CD14-positive monocyte (primary cell): ENCODE results near the gene GFRA4. TPM values are rescaled to one million over a fixed set of nuclear protein-coding genes. Genes with fewer than 3 reads are reported as not detected.
A peak's percentile ranks its signal among the peaks of the same experiment; 100 is the strongest.

Experiments
- DNase-seq, 3 donors: peaks; one replicate each; pipeline ENCODE4 v3.0.0-alpha.2; 2011 to 2022
- H2AFZ ChIP-seq: 2 replicates; pipeline ENCODE4 v1.6.0; 2012; ENCODE audit warnings: mild to moderate bottlenecking, low read depth, low read length, inconsistent platforms; ENCODE audit not compliant: insufficient read depth, poor library complexity, severe bottlenecking
- H3K27ac ChIP-seq, 2 donors: 1 replicate in 1 of 2; 2 replicates in 1 of 2; pipeline ENCODE4 v1.5.1; 2012 to 2013; ENCODE audit warnings: low read length in 2 of 2, control low read depth in 1 of 2, inconsistent platforms in 1 of 2, low read depth in 1 of 2, mild to moderate bottlenecking in 1 of 2
- H3K27me3 ChIP-seq, 2 donors: one replicate each; pipeline versions ENCODE4 v1.6.0 to v1.6.1; 2011 to 2013; ENCODE audit warnings: low read length in 2 of 2; ENCODE audit not compliant: control insufficient read depth in 2 of 2, insufficient read depth in 2 of 2
- H3K36me3 ChIP-seq, 2 donors: replicated peaks in 1 of 2; 1 replicate in 1 of 2; 2 replicates in 1 of 2; pipeline versions ENCODE4 v1.5.1 to v1.6.1; 2012 to 2013; ENCODE audit warnings: low read length in 2 of 2, control low read depth in 1 of 2, inconsistent platforms in 1 of 2, mild to moderate bottlenecking in 1 of 2; ENCODE audit not compliant: insufficient read depth in 2 of 2, control insufficient read depth in 1 of 2
- H3K4me1 ChIP-seq, 2 donors: 1 replicate in 1 of 2; 2 replicates in 1 of 2; pipeline versions ENCODE4 v1.5.1 to v1.6.1; 2012 to 2013; ENCODE audit warnings: low read length in 2 of 2, control low read depth in 1 of 2, inconsistent platforms in 1 of 2, mild to moderate bottlenecking in 1 of 2, moderate library complexity in 1 of 2; ENCODE audit not compliant: insufficient read depth in 2 of 2, control insufficient read depth in 1 of 2
- H3K4me2 ChIP-seq: replicated peaks from 2 replicates; pipeline ENCODE3; 2012; ENCODE audit warnings: low read length, moderate library complexity, mild to moderate bottlenecking; ENCODE audit not compliant: poor library complexity, severe bottlenecking; ENCODE audit errors: extremely low read depth
- H3K4me3 ChIP-seq, 3 experiments: fragments of 200-600 bp in 1 of 3; sonication (generic) in 1 of 3; replicated peaks in 1 of 3; 1 replicate in 2 of 3; 2 replicates in 1 of 3; pipeline ENCODE4 v1.5.1; 2011 to 2013; ENCODE audit warnings: low read length in 3 of 3, mild to moderate bottlenecking in 3 of 3, control low read depth in 2 of 3, low read depth in 2 of 3, inconsistent platforms in 1 of 3, moderate library complexity in 1 of 3
- H3K79me2 ChIP-seq: 2 replicates; pipeline ENCODE4 v1.6.0; 2012; ENCODE audit warnings: mild to moderate bottlenecking, control low read depth, inconsistent platforms, low read length, moderate library complexity; ENCODE audit not compliant: insufficient read depth
- H3K9ac ChIP-seq: 2 replicates; pipeline ENCODE4 v1.6.0; 2017; ENCODE audit warnings: low read length, mild to moderate bottlenecking; ENCODE audit not compliant: insufficient read depth, poor library complexity, severe bottlenecking
- H3K9me3 ChIP-seq, 2 donors: replicated peaks in 1 of 2; 1 replicate in 1 of 2; 2 replicates in 1 of 2; pipeline versions ENCODE4 v1.5.1 to v1.6.1; 2012 to 2013; ENCODE audit warnings: low read length in 2 of 2, control low read depth in 1 of 2; ENCODE audit not compliant: control insufficient read depth in 1 of 2, insufficient read depth in 1 of 2
- H4K20me1 ChIP-seq: 2 replicates; pipeline ENCODE4 v1.6.0; 2012; ENCODE audit warnings: mild to moderate bottlenecking, low read length, control low read depth, moderate library complexity; ENCODE audit not compliant: insufficient read depth
- H3K27ac Mint-ChIP-seq, 7 donors: one replicate each; pipeline ENCODE4 v1.8.0; 2020; ENCODE audit warnings: mild to moderate bottlenecking in 7 of 7, mixed read lengths in 7 of 7, moderate library complexity in 6 of 7, inconsistent platforms in 2 of 7
- H3K27me3 Mint-ChIP-seq, 3 donors: one replicate each; pipeline ENCODE4 v1.8.0; 2021 to 2022; ENCODE audit warnings: low read depth in 3 of 3, mild to moderate bottlenecking in 3 of 3, mixed read lengths in 3 of 3, moderate library complexity in 3 of 3, inconsistent platforms in 1 of 3
- H3K36me3 Mint-ChIP-seq, 2 donors: one replicate each; pipeline ENCODE4 v1.8.0; 2020; ENCODE audit warnings: mixed read lengths in 2 of 2, inconsistent platforms in 1 of 2, mild to moderate bottlenecking in 1 of 2
- H3K4me1 Mint-ChIP-seq: one replicate; pipeline ENCODE4 v1.8.0; 2020; ENCODE audit warnings: mild to moderate bottlenecking, mixed read lengths
- H3K4me3 Mint-ChIP-seq, 2 donors: one replicate each; pipeline ENCODE4 v1.8.0; 2020; ENCODE audit warnings: mild to moderate bottlenecking in 2 of 2, mixed read lengths in 2 of 2, moderate library complexity in 1 of 2
- H3K9me3 Mint-ChIP-seq, 7 donors: one replicate each; pipeline ENCODE4 v1.8.0; 2020 to 2022; ENCODE audit warnings: mixed read lengths in 7 of 7, mild to moderate bottlenecking in 6 of 7, moderate library complexity in 6 of 7, inconsistent platforms in 2 of 7
- CTCF ChIP-seq: fragments of 200-600 bp; IDR thresholded peaks from one replicate; pipeline ENCODE4 v1.8.0; 2022; ENCODE audit warnings: antibody characterized with exemption, mild to moderate bottlenecking
- WGBS: methylation state at CpG from one replicate; pipeline ENCODE4 v1.1.5; 2013; ENCODE audit warnings: missing lambda C conversion rate; ENCODE audit not compliant: insufficient coverage; 5-methylcytosine and 5-hydroxymethylcytosine counted together
- intact Hi-C, 2 donors: fragments of 100-400 bp; cut with micrococcal nuclease; formaldehyde crosslinking; loops; one replicate each; pipeline versions ENCODE4 v1.15.0 to v1.15.1; 2023
- polyA plus RNA-seq, 3 donors: library from polyadenylated mRNA; depleted of rRNA in 1 of 3; unstranded in 2 of 3; stranded (reverse) in 1 of 3; fragments of 300-500 nt in 2 of 3; fragments of >200 nt in 1 of 3; fragmentation: Illumina TruSeq in 2 of 3; gene quantifications; 1 replicate in 2 of 3; 2 replicates in 1 of 3; pipeline ENCODE4 v1.2.3, GENCODE V29; 2012 to 2021

The GFRA4 gene
- polyA plus RNA-seq, 3 donors = not detected

- Histone ChIP-seq H2AFZ (no peak overlapping the region), H3K27ac (no peak overlapping the region), H3K4me2 (no peak overlapping the region), H3K4me3 (no peak overlapping the region), H3K36me3 (no peaks in the 10 kb centered on the region), H3K4me1 (peaks cover 7 to 9% of the 10 kb centered on the region in 2 donors), H3K79me2 (no peaks in the 10 kb centered on the region), H4K20me1 (no peaks in the 10 kb centered on the region), H3K27me3 (peaks cover 10 to 38% of the 10 kb centered on the region in 2 donors), H3K9ac (no peak overlapping the region), H3K9me3 (no peaks in the 10 kb centered on the region)
- H3K27me3 Mint-ChIP-seq = peaks cover 34 to 51% (median 35%) of the 10 kb centered on the region in 3 donors
- TF ChIP-seq CTCF = no peak
- 94% methylated on average over 6 of the region's 7 CpGs for WGBS
- DNase-seq = no peak
- H3K4me1 Mint-ChIP-seq = peaks cover 11% of the 10 kb centered on the region
- H3K36me3 Mint-ChIP-seq = no peaks in the 10 kb centered on the region
- intact Hi-C loops = no loop called here
- H3K27ac Mint-ChIP-seq = no peak overlapping the region
- H3K4me3 Mint-ChIP-seq = no peak overlapping the region
- peaks cover 0 to 6% (median 2%) of the 10 kb centered on the region in 7 donors for H3K9me3 Mint-ChIP-seq
Measured at GRCh38 chr20:3686421-3686820, 23.2 kb upstream of the GFRA4 start.

GRCh38 chr20:3685341-3685740 lies 22.1 kb upstream of the GFRA4 start:
- intact Hi-C loops = no loop called here
- no peaks in the 10 kb centered on the region for H3K79me2 ChIP-seq
- no peak overlapping the region for H3K4me2 ChIP-seq
- H3K27ac ChIP-seq = no peak overlapping the region
- H2AFZ ChIP-seq = no peak overlapping the region
- no peak overlapping the region for H3K4me3 ChIP-seq
- H3K9me3 ChIP-seq = no peaks in the 10 kb centered on the region
- no peak for DNase-seq
- H3K36me3 Mint-ChIP-seq = no peaks in the 10 kb centered on the region
- H3K27me3 Mint-ChIP-seq = peaks cover 45 to 61% (median 46%) of the 10 kb centered on the region in 3 donors
- peaks cover 0 to 8% (median 3%) of the 10 kb centered on the region in 7 donors for H3K9me3 Mint-ChIP-seq
- peak overlapping the region in 1 of 7 donors; percentile 10 for H3K27ac Mint-ChIP-seq
- no peaks in the 10 kb centered on the region for H4K20me1 ChIP-seq
- no peaks in the 10 kb centered on the region for H3K36me3 ChIP-seq
- H3K4me1 Mint-ChIP-seq = peaks cover 11% of the 10 kb centered on the region
- H3K27me3 ChIP-seq = peaks cover 14 to 49% of the 10 kb centered on the region in 2 donors
- H3K4me1 ChIP-seq = peaks cover 7 to 10% of the 10 kb centered on the region in 2 donors
- H3K4me3 Mint-ChIP-seq = no peak overlapping the region
- 78% methylated on average over 4 of the region's 7 CpGs for WGBS
- TF ChIP-seq CTCF = no peak
- H3K9ac ChIP-seq = no peak overlapping the region
